Mucosa of stomach (tissue), 1 donor: ENCODE results near the gene PALM.

Source experiments
- H3K27me3 ChIP-seq: one replicate; pipeline ENCODE4 v1.7.0; 2013; ENCODE audit warnings: mild to moderate bottlenecking, low read length; ENCODE audit not compliant: control insufficient read depth, insufficient read depth
- H3K36me3 ChIP-seq: one replicate; pipeline ENCODE4 v1.7.0; 2013; ENCODE audit warnings: low read length; ENCODE audit not compliant: control insufficient read depth, insufficient read depth
- H3K4me1 ChIP-seq: one replicate; pipeline ENCODE4 v1.7.0; 2013; ENCODE audit warnings: mild to moderate bottlenecking, low read length; ENCODE audit not compliant: control insufficient read depth, insufficient read depth
- H3K4me3 ChIP-seq: one replicate; pipeline ENCODE4 v1.7.0; 2013; ENCODE audit warnings: low read length
- H3K9ac ChIP-seq: one replicate; pipeline ENCODE4 v1.7.0; 2013; ENCODE audit warnings: mild to moderate bottlenecking, low read length, moderate library complexity
- H3K9me3 ChIP-seq: one replicate; pipeline ENCODE4 v1.7.0; 2013; ENCODE audit warnings: mild to moderate bottlenecking, low read length, moderate library complexity; ENCODE audit not compliant: control insufficient read depth
- donor health status: Pancreatic carcinoma.

The PALM gene

GRCh38 chr19:791007-791566, 82.4 kb downstream of the PALM start:
- Histone ChIP-seq H3K4me1 (no peaks in the 10 kb centered on the region), H3K9ac (no peak overlapping the region), H3K4me3 (no peak overlapping the region), H3K9me3 (no peaks in the 10 kb centered on the region), H3K36me3 (no peaks in the 10 kb centered on the region), H3K27me3 (no peaks in the 10 kb centered on the region)

GRCh38 chr19:791567-792305, 83.0 kb downstream of the PALM start:
- no peaks in the 10 kb centered on the region for H3K36me3 ChIP-seq
- no peaks in the 10 kb centered on the region for H3K27me3 ChIP-seq
- H3K4me3 ChIP-seq = no peak overlapping the region
- H3K9me3 ChIP-seq = no peaks in the 10 kb centered on the region
- no peak overlapping the region for H3K9ac ChIP-seq
- H3K4me1 ChIP-seq = no peaks in the 10 kb centered on the region

GRCh38 chr19:792306-792885, 83.7 kb downstream of the PALM start:
- H3K27me3 ChIP-seq = no peaks in the 10 kb centered on the region
- H3K36me3 ChIP-seq = no peaks in the 10 kb centered on the region
- H3K9me3 ChIP-seq = no peaks in the 10 kb centered on the region
- H3K4me3 ChIP-seq = no peak overlapping the region
- H3K9ac ChIP-seq = no peak overlapping the region
- H3K4me1 ChIP-seq = no peaks in the 10 kb centered on the region

- no peaks in the 10 kb centered on the region for H3K9me3 ChIP-seq
- H3K27me3 ChIP-seq = no peaks in the 10 kb centered on the region
- no peak overlapping the region for H3K4me3 ChIP-seq
- H3K36me3 ChIP-seq = no peaks in the 10 kb centered on the region
- H3K4me1 ChIP-seq = peaks cover 2% of the 10 kb centered on the region
- H3K9ac ChIP-seq = no peak overlapping the region
Measured at GRCh38 chr19:793806-794205, 85.1 kb downstream of the PALM start.

GRCh38 chr19:795073-795611, 86.4 kb downstream of the PALM start:
- Histone ChIP-seq H3K4me1 (peaks cover 15% of the 10 kb centered on the region), H3K36me3 (peaks cover 3% of the 10 kb centered on the region), H3K27me3 (no peaks in the 10 kb centered on the region), H3K9ac (no peak overlapping the region), H3K4me3 (no peak overlapping the region), H3K9me3 (no peaks in the 10 kb centered on the region)

- peak overlapping the region; percentile 80 for H3K9ac ChIP-seq
- H3K4me1 ChIP-seq = peaks cover 23% of the 10 kb centered on the region
- no peaks in the 10 kb centered on the region for H3K27me3 ChIP-seq
- no peaks in the 10 kb centered on the region for H3K9me3 ChIP-seq
- peak overlapping the region; percentile 56 for H3K4me3 ChIP-seq
- H3K36me3 ChIP-seq = peaks cover 3% of the 10 kb centered on the region
Measured at GRCh38 chr19:795691-796581, 87.2 kb downstream of the PALM start.

GRCh38 chr19:796692-797527, 88.2 kb downstream of the PALM start, which contains the start of gene PTBP1:
PTBP1 (plus strand) TSS chr19:797452; CDS start chr19:797498, 46 bp downstream.
- H3K4me3 ChIP-seq = peak within 1 kb of the TSS; percentile 87
- peak within 1 kb of the TSS; percentile 83 for H3K9ac ChIP-seq
- H3K9me3 ChIP-seq = no peaks in the 10 kb centered on the region
- peaks cover 3% of the 10 kb centered on the region for H3K36me3 ChIP-seq
- peaks cover 33% of the 10 kb centered on the region for H3K4me1 ChIP-seq
- H3K27me3 ChIP-seq = no peaks in the 10 kb centered on the region
